ENCODE results near the gene ASAP2.
A peak's percentile ranks its signal among the peaks of the same experiment; 100 is the strongest.

ASAP2 gene

DNA sequence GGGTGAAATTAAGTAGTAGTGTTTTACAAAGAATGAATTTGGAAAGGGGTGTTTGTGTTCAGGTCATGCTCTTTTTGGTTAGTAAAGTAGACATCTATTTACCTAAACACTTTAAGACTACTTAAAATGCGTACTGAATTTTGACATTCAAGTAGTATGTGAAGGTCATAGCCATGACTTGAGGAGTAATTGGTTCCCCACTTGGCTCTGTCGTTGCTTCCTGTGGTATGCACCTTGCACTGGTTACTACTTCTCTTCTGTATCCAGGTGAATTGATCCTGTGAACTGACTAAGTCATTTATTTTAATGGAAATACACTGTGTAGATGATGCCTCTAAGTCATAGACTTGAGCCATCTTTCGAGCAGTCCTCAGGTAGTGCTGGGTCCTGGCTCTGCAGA lies 118.8 kb downstream of the ASAP2 start:
- DNase-seq (ENCODE audit: low spot score): no peak

- no peak for DNase-seq (ENCODE audit: low spot score)
These were observed 120.4 kb downstream of the ASAP2 start for GRCh38 chr2:9326975-9327374.

DNA sequence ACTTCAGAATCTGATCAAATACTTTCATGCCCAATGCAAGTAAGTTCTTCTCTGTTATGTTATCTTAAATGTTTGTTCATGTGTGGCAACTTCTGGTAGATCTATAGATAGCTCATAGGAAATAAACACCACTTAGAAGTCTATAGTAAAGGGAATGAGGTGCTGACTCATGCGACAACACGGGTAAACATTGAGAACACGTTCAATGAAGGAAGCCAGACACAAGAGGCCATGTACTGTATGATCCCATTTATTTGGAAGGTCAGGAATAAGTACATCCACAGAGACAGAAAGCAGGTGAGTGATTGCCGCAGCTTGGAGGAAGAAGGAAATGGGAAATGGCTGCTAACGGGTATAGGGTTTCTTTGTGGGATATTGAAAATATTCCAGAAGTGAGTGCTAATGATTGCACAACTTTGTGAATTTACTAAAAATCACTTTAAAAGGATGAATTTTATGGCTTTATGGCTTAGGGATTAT lies 121.3 kb downstream of the ASAP2 start:
- no peak for DNase-seq (ENCODE audit: low spot score)

- DNase-seq (ENCODE audit: low spot score): no peak
These were observed 122.3 kb downstream of the ASAP2 start for GRCh38 chr2:9328931-9329330.

GRCh38 chr2:9329497-9329896 lies 122.9 kb downstream of the ASAP2 start:
- DNase-seq (ENCODE audit: low spot score): no peak

GRCh38 chr2:9330612-9331270 lies 124.1 kb downstream of the ASAP2 start:
- no peak for DNase-seq (ENCODE audit: low spot score)

GRCh38 chr2:9331704-9332103 lies 125.1 kb downstream of the ASAP2 start:
- no peak for DNase-seq (ENCODE audit: low spot score)

DNA sequence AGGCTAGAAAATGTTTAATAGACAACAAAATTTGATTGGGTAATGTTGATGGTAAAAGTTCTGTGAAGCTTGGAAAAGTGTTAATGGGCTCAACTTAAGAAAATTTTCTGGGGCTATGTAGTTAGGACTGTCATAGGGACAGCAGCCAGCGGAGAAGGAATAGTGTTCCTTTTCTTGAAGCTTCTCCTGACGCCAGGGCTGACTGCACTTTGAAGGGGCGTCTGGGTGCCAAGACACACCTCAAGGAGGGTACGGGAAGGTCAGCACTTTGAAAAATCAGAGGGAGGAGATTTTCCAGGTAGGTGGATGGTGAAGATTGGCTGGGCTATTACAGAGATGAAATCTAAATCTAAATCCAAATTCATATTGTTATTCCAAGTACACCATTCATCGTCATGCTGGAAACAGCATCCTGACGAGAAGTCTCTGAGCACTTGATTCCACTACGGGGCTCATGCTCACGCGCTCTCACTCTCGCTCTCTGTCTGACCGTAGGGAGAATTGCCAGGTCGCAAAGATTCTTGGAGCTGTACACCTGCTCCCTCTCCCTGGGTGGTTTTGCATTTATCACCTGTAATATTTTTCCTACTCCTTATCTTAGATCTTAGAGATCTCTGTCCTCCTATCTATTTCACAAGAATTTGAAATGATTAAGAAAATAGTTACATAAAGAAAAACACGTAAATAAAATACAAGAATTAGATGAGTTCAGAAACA lies 125.7 kb downstream of the ASAP2 start:
- no peak for DNase-seq (ENCODE audit: low spot score)

GRCh38 chr2:9332853-9333245 lies 126.2 kb downstream of the ASAP2 start:
- no peak for DNase-seq (ENCODE audit: low spot score)

DNA sequence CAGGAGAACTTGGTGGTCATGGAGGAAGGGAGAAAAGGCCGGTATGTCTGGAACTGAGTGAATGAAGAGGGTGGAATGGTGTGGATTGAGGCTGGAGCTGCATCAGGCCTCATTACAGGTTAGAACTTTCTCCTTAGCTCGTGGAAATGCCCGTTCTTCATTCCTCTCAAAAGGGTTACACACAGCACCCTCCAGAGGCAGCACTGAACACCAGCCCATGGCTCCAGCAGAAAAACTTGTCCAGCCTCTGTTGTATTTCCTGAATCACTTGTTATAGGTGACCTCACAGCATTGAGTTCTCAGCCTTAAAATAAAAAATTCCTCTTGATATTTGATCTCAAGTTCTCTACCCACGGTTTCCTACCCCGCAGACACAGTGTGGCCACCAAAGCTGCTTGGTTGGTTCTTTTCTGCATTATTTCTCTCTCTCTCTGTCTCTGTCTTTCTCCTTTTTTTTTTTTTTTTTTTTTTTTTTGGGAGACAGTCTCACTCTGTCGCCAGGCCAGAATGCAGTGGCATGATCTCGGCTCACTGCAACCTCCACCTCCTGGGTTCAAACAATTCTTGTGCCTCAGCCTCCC lies 127.1 kb downstream of the ASAP2 start:
- DNase-seq (ENCODE audit: low spot score): no peak

- DNase-seq (ENCODE audit: low spot score): no peak
These were observed 128.1 kb downstream of the ASAP2 start for GRCh38 chr2:9334761-9335160.

- DNase-seq (ENCODE audit: low spot score): no peak
These were observed 128.8 kb downstream of the ASAP2 start for GRCh38 chr2:9335322-9335832.

DNA sequence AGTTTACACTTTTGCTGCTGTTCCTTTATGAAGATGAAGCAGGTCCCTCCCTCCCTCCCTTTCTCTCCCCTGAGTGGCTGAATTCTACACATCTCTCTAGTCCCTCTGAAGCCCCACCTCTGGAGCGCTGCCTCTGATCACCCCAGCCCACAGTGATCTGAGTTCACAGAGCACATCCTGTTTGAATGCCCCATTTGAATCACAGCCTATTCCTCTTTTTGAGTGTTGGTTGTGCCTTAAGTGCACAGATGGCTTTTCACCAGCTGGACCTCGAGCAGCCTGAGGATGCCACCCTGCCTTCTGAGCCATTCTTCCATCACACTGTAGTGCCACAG lies 129.6 kb downstream of the ASAP2 start:
- DNase-seq (ENCODE audit: low spot score): no peak

DNA sequence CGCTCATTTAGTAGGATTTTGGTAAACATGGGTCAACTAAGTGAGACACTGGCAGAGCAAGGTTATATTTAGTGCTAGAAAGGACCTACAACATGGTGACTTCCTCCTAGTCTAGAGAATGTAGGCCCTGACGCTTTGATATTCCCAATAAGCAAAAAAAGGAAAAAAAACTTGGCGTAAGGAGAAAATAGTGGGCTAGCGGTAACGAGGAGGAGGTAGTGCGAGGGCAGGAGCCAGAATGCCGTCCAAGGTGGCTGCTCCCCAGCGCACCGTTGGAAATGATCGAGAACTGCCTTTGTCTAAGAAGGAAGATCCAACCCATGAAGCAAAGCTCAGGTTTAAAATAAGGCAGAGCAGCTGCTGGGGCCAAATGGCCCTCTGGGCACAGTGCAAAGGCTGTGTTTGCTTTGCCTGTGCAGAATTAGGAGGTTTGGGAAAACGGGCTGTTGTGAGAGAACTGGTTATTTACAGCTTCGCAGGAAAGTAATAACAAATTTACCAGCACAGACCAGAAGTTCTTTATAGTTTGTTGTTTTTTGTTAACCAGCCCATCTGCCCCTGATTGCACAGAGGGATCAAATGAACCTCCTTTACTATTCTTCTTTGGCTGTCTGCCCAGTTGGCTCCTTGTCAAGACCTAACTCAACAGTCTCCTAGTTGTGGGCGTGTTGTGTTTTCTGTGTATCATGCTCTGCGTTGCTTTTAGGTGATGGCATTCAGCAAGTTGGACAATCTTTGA lies 130.1 kb downstream of the ASAP2 start:
- peak; percentile 67 for DNase-seq (ENCODE audit: low spot score)

- no peak for DNase-seq (ENCODE audit: low spot score)
These were observed 131.3 kb downstream of the ASAP2 start for GRCh38 chr2:9337901-9338300.

- no peak for DNase-seq (ENCODE audit: low spot score)
These were observed 134.8 kb downstream of the ASAP2 start for GRCh38 chr2:9341337-9341887.

- DNase-seq (ENCODE audit: low spot score): no peak
These were observed 136.0 kb downstream of the ASAP2 start for GRCh38 chr2:9342659-9343058.

- no peak for DNase-seq (ENCODE audit: low spot score)
These were observed 136.9 kb downstream of the ASAP2 start for GRCh38 chr2:9343524-9343923.

DNA sequence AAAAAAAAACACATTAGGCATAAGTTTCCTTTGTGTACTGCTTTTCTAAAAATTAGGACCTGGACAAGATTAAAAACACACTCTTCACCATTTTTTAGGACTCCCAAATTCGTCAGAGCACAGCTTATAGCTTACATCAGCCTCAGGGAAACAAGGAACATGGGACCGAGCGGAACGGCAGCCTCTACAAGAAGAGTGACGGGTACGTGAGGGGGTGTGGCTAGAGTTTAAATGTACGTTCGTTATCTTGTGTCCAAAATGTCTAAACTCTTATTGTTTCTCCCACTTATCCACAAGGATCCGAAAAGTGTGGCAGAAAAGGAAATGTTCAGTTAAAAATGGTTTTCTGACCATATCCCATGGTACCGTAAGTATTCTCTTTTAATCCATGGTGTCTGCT lies 137.8 kb downstream of the ASAP2 start:
- DNase-seq (ENCODE audit: low spot score): no peak

GRCh38 chr2:9345343-9345742 lies 138.7 kb downstream of the ASAP2 start:
- no peak for DNase-seq (ENCODE audit: low spot score)

- no peak for DNase-seq (ENCODE audit: low spot score)
These were observed 139.4 kb downstream of the ASAP2 start for GRCh38 chr2:9345997-9346396.

GRCh38 chr2:9346885-9347284 lies 140.3 kb downstream of the ASAP2 start:
- no peak for DNase-seq (ENCODE audit: low spot score)
